Subcutaneous abdominal adipose tissue (tissue), 5 donors: ENCODE results near the gene CENPA.
"Not testable (repeated sequence)": the region's sequence is repeated elsewhere in the genome, so short reads cannot be mapped to it uniquely, and the experiment has no call there.

ENCODE experiments used
- H3K27ac ChIP-seq: one replicate; pipeline ENCODE4 v1.7.0; 2013; ENCODE audit warnings: low read depth, mild to moderate bottlenecking, inconsistent platforms, low read length, moderate library complexity
- H3K27me3 ChIP-seq, 5 donors: one replicate each; pipeline ENCODE4 v1.7.0; 2013; ENCODE audit warnings: low read length in 5 of 5, inconsistent platforms in 1 of 5; ENCODE audit not compliant: control insufficient read depth in 5 of 5, insufficient read depth in 4 of 5
- H3K36me3 ChIP-seq, 5 donors: one replicate each; pipeline ENCODE4 v1.7.0; 2013; ENCODE audit warnings: low read length in 5 of 5; ENCODE audit not compliant: control insufficient read depth in 5 of 5, insufficient read depth in 5 of 5
- H3K4me1 ChIP-seq, 5 donors: one replicate each; pipeline ENCODE4 v1.7.0; 2013; ENCODE audit warnings: low read length in 5 of 5, mild to moderate bottlenecking in 3 of 5, moderate library complexity in 1 of 5; ENCODE audit not compliant: control insufficient read depth in 5 of 5, insufficient read depth in 5 of 5
- H3K4me3 ChIP-seq, 5 donors: one replicate each; pipeline ENCODE4 v1.7.0; 2013; ENCODE audit warnings: low read length in 5 of 5, low read depth in 1 of 5
- H3K9ac ChIP-seq, 5 donors: one replicate each; pipeline ENCODE4 v1.7.0; 2013; ENCODE audit warnings: low read length in 5 of 5, mild to moderate bottlenecking in 4 of 5, moderate library complexity in 3 of 5
- H3K9me3 ChIP-seq, 5 donors: one replicate each; pipeline ENCODE4 v1.7.0; 2013; ENCODE audit warnings: low read length in 5 of 5; ENCODE audit not compliant: control insufficient read depth in 5 of 5
- donor health status: healthy.
- donor health status: healthy.
- donor health status: healthy.
- donor health status: healthy.
- donor health status: healthy.

Gene CENPA

DNA sequence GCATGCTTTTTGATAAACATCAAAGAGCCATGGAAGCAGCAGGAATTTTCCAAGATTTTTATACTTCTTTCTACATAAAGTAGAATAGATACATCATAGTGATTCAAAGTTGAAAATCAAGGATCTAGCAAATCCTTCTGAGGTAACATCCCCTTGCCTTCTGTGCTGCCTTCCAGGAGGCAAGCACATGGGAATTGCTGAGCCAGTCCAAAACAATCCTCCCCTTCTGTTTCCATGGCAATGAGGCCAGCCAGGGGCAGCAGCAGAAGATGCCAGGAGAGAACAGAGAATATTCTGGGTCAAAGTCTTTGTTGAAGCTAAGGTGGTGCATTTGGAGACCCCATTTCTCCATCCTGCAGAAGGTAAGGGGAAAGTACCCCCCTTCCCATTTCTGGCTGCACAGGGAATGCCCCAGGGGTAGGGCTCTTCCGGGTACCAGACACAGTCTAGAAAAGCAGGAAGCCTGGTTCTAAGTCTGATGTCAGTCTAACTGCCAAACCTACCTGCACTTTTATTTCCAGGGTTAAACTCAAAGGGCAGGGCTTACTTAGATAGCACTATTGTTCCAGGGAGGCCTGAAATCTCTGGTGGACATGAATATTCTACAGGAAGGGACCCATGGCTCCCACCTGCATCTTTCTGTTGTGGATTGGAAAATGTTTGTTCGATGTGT is 22.1 kb downstream of the CENPA start:
- Histone ChIP-seq H3K27me3 (peaks cover 8 to 16% (median 11%) of the 10 kb centered on the region in 5 donors), H3K27ac (no peak overlapping the region), H3K4me1 (peaks cover 0 to 12% (median 0%) of the 10 kb centered on the region in 5 donors), H3K4me3 (no peak overlapping the region), H3K9ac (no peak overlapping the region), H3K9me3 (no peaks in the 10 kb centered on the region), H3K36me3 (no peaks in the 10 kb centered on the region)

DNA sequence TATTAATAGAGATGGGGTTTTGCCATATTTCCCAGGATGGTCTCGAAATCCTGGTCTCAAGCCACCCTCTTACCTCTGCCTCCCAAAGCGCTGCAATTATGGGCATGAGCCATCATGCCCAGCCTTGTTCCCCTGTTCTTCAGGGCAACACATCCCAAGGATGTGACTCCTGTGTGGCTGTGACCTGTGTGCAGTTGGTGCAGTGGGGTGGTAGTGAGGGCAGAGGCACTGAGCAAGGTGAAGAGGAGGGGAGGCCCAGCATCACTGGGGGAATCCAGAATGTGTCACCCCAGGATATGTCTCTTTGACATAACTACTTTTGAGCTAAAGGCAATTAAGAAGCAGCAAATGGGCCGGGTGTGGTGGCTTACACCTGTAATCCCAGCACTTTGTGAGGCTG is 23.4 kb downstream of the CENPA start:
- Histone ChIP-seq H3K9me3 (no peaks in the 10 kb centered on the region), H3K36me3 (no peaks in the 10 kb centered on the region), H3K27me3 (peaks cover 11 to 16% (median 12%) of the 10 kb centered on the region in 5 donors), H3K9ac (no peak overlapping the region), H3K4me3 (no peak overlapping the region), H3K27ac (no peak overlapping the region), H3K4me1 (peaks cover 0 to 12% (median 0%) of the 10 kb centered on the region in 5 donors)

DNA sequence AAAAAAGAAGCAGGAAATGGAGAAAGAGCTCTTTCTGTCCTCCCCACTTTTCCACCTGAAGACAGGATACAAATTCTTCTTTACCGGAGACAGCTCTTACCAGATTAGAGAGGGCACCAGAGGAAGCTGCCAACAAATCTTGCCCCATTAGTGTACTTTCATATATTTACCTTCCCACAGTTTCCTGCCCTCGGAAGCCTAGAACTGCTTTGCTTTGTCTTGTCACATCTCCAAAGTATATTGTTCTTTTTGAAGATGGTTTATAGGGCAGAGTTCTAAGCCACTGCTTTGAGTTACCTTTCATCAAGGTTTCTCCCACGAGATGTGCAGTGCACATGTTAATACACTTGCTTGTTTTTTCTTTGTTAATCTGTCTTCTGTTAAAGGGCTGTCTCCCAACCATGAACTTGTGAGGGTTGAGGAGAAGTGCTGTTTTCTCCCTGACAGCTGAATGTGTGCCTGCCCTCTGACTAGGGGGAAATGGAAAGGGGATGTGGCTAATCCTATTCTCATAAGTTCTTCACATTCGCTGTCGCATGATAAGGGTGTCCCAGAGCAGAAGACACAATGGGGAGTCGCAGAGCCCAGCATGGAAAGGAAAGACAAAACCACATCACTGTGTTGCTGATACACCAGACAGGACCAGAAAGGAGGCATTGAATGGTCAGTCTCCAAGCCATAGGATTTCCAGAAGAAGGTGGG is 24.2 kb downstream of the CENPA start:
- Histone ChIP-seq H3K4me1 (peaks cover 0 to 12% (median 0%) of the 10 kb centered on the region in 5 donors), H3K27me3 (peaks cover 11 to 16% (median 12%) of the 10 kb centered on the region in 5 donors), H3K4me3 (no peak overlapping the region), H3K9ac (no peak overlapping the region), H3K36me3 (no peaks in the 10 kb centered on the region), H3K9me3 (no peaks in the 10 kb centered on the region), H3K27ac (no peak overlapping the region)

DNA sequence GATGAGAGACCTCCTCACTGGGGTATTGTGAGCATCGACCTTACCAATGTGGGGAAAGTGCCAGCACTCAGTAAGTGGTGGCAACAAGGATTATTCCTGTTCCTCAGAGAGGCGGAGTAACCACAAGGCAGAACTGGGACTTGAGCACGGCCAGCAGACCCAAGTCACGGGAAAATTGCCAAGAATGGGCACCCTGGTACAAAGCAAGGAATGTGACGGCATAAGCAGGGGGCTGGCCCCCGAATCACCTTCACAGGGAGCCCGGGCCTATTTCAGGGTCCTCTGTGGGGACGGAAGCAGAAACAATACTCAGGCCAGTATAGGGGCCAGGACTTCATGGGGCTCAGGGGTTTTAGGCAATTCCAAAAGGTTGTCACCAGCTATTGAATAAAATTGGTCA is 25.4 kb downstream of the CENPA start:
- Histone ChIP-seq H3K4me3 (no peak overlapping the region), H3K27me3 (peaks cover 11 to 13% (median 12%) of the 10 kb centered on the region in 5 donors), H3K9ac (no peak overlapping the region), H3K4me1 (peaks cover 0 to 12% (median 0%) of the 10 kb centered on the region in 5 donors), H3K36me3 (no peaks in the 10 kb centered on the region), H3K27ac (no peak overlapping the region), H3K9me3 (no peaks in the 10 kb centered on the region)

DNA sequence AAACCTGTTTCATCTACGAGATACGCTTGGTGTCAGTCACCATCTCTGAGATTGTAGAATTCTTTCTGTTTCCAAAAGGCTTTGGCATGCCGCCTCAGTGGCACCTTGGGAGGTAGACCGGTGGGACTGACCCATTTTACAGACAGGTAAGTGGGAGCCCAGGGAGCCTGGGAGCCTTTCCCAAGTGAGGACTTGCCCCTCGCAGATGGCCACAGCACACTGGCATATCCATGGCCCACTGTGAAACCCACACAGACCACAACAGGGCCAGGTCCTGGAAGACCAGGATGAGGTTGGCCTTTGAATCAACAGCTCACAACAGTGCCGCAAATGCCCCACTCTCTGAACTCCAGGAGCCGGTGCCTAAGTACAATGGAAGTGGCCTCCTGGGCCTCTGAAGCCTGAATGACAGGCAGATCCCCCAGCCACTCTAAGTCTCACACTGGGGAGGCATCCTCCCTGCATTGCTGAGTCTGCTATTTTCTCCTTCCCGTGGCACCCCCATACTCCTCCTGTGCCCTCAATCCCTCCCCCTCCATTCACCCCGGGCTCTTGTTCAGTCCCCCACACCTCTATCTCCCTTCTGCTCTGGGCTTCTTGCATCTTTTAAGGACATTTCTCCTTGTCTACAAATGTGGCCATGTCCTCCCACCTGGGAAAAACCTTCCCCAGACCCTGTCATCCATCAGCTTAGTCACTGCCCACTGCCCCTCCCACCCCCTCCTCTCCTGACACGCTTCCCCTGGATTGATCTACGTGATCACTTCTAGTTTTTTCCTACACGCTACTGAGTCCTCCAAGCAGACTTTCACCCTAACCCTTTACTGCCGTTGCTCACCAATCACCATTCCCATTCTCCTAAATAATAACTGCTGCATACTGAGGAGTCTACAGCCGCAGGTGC is 26.2 kb downstream of the CENPA start:
- no peak overlapping the region for H3K9ac ChIP-seq
- H3K27ac ChIP-seq, result no peak overlapping the region
- H3K9me3 ChIP-seq, result no peaks in the 10 kb centered on the region
- H3K4me1 ChIP-seq, result peaks cover 0 to 12% (median 0%) of the 10 kb centered on the region in 5 donors
- peaks cover 11 to 17% (median 15%) of the 10 kb centered on the region in 5 donors for H3K27me3 ChIP-seq
- no peak overlapping the region for H3K4me3 ChIP-seq
- no peaks in the 10 kb centered on the region for H3K36me3 ChIP-seq

DNA sequence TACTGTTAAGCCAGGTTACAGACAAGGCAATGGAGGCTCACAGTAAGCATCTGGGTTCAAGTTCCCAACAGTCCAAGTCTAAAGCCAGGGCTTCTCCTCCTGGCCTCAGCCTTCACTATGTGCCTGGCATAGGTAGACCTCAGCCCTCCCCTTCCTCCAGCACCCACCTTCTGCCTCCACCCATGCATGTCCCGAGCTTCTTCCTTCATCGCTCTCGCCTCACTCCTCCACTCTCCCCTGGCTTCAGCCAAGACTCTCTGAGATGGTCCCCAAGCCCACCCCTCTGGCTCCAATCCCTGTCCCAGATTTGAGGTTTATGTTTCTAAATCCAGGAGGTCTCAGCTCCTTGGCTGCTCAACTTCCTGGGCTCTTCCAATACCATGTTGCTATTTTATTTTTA is 26.9 kb downstream of the CENPA start:
- no peak overlapping the region for H3K27ac ChIP-seq
- H3K27me3 ChIP-seq, result peaks cover 11 to 17% (median 15%) of the 10 kb centered on the region in 5 donors
- no peaks in the 10 kb centered on the region for H3K9me3 ChIP-seq
- no peaks in the 10 kb centered on the region for H3K36me3 ChIP-seq
- no peak overlapping the region for H3K9ac ChIP-seq
- peaks cover 0 to 12% (median 0%) of the 10 kb centered on the region in 5 donors for H3K4me1 ChIP-seq
- no peak overlapping the region for H3K4me3 ChIP-seq

DNA sequence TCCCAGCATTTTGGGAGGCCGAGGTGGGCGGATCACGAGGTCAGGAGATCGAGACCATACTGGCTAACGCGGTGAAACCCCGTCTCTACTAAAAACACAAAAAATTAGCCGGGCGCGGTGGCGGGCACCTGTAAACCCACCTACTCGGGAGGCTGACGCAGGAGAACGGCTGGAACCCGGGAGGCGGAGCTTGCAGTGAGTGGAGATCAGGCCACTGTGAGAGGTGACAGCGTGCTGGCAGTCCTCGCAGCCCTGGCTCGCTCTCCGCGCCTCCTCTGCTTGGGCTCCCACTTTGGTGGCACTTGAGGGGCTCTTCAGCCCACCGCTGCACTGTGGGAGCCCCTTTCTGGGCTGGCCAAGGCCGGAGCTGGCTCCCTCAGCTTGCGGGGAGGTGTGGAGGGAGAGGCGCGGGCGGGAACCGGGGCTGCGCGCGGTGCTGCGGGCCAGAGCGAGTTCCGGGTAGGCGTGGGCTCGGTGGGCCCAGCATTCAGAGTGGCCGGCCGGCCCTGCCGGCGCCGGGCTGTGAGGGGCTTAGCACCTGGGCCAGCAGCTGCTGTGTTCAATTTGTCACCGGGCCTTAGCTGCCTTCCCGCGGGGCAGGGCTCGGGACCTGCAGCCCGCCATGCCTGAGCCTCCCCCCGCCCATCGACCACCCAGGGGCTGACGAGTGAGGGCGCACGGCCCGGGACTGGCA is 28.4 kb downstream of the CENPA start:
- peaks cover 13 to 17% (median 15%) of the 10 kb centered on the region in 5 donors for H3K27me3 ChIP-seq
- peaks cover 0 to 12% (median 0%) of the 10 kb centered on the region in 5 donors for H3K4me1 ChIP-seq
- H3K27ac ChIP-seq, H3K9me3 ChIP-seq, H3K36me3 ChIP-seq, H3K4me3 ChIP-seq, H3K9ac ChIP-seq: not testable (repeated sequence)

DNA sequence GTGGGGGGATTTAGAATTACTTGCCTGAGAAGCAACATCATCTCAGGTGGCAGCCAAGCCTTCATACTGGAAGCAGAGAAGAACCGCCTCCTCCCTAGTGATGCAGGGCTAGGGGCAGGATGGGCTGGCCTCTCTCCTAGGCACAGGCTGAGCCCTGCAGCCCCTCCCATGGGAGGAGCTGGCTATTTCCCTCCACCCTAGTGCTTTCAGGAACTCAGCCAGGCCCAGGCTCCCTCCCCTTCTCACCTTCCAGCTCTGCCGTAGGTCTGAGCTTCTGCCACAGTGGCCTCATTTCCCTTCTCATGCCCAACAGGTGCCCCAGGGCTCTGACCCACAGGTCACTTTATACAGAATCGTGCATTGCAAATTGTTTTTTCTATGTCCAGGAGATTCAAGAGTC is 31.0 kb downstream of the CENPA start:
- Histone ChIP-seq H3K4me3 (no peak overlapping the region), H3K36me3 (no peaks in the 10 kb centered on the region), H3K27ac (no peak overlapping the region), H3K9me3 (no peaks in the 10 kb centered on the region), H3K27me3 (peaks cover 7 to 11% (median 10%) of the 10 kb centered on the region in 5 donors), H3K4me1 (peaks cover 0 to 12% (median 0%) of the 10 kb centered on the region in 5 donors), H3K9ac (no peak overlapping the region)

DNA sequence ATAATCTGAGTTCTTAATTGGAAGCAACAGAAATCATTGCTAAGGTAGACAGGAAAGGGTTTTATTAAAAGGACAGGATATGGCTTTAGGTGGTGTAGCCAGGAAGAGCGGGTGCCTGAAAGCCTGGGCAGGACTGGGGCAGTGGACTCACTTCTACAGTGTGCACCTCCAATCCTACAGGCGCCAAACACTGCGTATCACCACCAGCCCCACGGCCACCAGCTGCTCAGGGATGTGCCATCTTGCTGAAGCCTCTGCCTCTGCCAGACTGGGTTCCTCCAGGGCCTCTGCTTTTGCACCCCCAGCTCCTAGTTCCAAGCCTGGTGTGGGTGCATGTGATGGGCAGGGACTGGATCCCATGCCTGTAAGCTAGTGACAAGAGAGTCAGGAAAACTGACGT is 32.4 kb downstream of the CENPA start:
- Histone ChIP-seq H3K27ac (no peak overlapping the region), H3K9me3 (no peaks in the 10 kb centered on the region), H3K9ac (no peak overlapping the region), H3K36me3 (no peaks in the 10 kb centered on the region), H3K4me1 (peaks cover 0 to 12% (median 0%) of the 10 kb centered on the region in 5 donors), H3K4me3 (no peak overlapping the region), H3K27me3 (peaks cover 2 to 8% (median 3%) of the 10 kb centered on the region in 5 donors)
